Neural cell (in vitro differentiated cells): Measurements from ENCODE around the gene PCYT2. TPM values are rescaled to one million over a fixed set of nuclear protein-coding genes. Genes with fewer than 3 reads are reported as not detected.

ENCODE experiments used
- H2AFZ ChIP-seq: fragments of 200-600, 300-800 bp; sonication (generic), shearing (Covaris generic); 2 replicates; pipeline ENCODE4 v1.6.0; 2014; ENCODE audit warnings: low read depth, mild to moderate bottlenecking, antibody characterized with exemption, low read length, moderate library complexity
- H3F3A ChIP-seq: fragments of 200-600 bp; shearing (Covaris generic); 2 replicates; pipeline ENCODE4 v1.6.1; 2016; ENCODE audit warnings: mild to moderate bottlenecking, moderate library complexity, mixed read lengths, antibody characterized with exemption, low read length; ENCODE audit not compliant: insufficient read depth, poor library complexity, severe bottlenecking
- H3K27ac ChIP-seq: fragments of 200-600, 300-800 bp; sonication (generic), shearing (Covaris generic); 2 replicates; pipeline ENCODE4 v1.5.1; 2014; ENCODE audit warnings: mild to moderate bottlenecking, low read length, moderate library complexity
- H3K27me3 ChIP-seq: fragments of 300-800, 200-600 bp; sonication (generic), shearing (Covaris generic); 2 replicates; pipeline ENCODE4 v1.6.0; 2014; ENCODE audit warnings: mild to moderate bottlenecking, low read depth, low read length, moderate library complexity; ENCODE audit not compliant: insufficient read depth
- H3K36me3 ChIP-seq: fragments of 300-800, 200-600 bp; sonication (generic), shearing (Covaris generic); 2 replicates; pipeline ENCODE4 v1.5.1; 2014; ENCODE audit warnings: mild to moderate bottlenecking, antibody characterized with exemption, low read length, moderate library complexity; ENCODE audit not compliant: insufficient read depth
- H3K4me2 ChIP-seq: fragments of 300-800, 200-600 bp; sonication (generic), shearing (Covaris generic); 2 replicates; pipeline ENCODE4 v1.6.0; 2014; ENCODE audit warnings: mild to moderate bottlenecking, low read length
- H3K4me3 ChIP-seq: fragments of 300-800, 200-600 bp; sonication (generic), shearing (Covaris generic); 2 replicates; pipeline ENCODE4 v1.5.1; 2014; ENCODE audit warnings: mild to moderate bottlenecking, low read length, moderate library complexity
- H3K79me2 ChIP-seq: fragments of 200-600 bp; shearing (Covaris generic); replicated peaks from 2 replicates; pipeline ENCODE4 v1.6.0; 2014; ENCODE audit warnings: mild to moderate bottlenecking, low read length, moderate library complexity; ENCODE audit not compliant: insufficient read depth
- H3K9ac ChIP-seq: fragments of 300-800, 200-600 bp; sonication (generic), shearing (Covaris generic); 2 replicates; pipeline ENCODE4 v1.6.1; 2016; ENCODE audit warnings: mild to moderate bottlenecking, low read length, mixed read lengths
- H3K9me2 ChIP-seq: fragments of 200-600 bp; shearing (Covaris generic); 2 replicates; pipeline ENCODE4 v1.6.1; 2016; ENCODE audit warnings: mild to moderate bottlenecking, low read length, mixed read lengths; ENCODE audit not compliant: insufficient read depth
- H3K9me3 ChIP-seq: fragments of 200-600, 300-800 bp; sonication (generic), shearing (Covaris generic); 2 replicates; pipeline ENCODE4 v1.6.1; 2016; ENCODE audit warnings: mild to moderate bottlenecking, mixed run types, low read length, moderate library complexity, mixed read lengths
- H4K20me1 ChIP-seq: fragments of 200-600 bp; shearing (Covaris generic); 2 replicates; pipeline ENCODE4 v1.6.1; 2016; ENCODE audit warnings: mild to moderate bottlenecking, mixed run types; ENCODE audit not compliant: insufficient read depth
- CTCF ChIP-seq: fragments of 450-650 bp; IDR thresholded peaks from 2 replicates; pipeline ENCODE4 v1.5.1; 2014; ENCODE audit warnings: antibody characterized with exemption, mild to moderate bottlenecking, moderate library complexity; ENCODE audit not compliant: poor library complexity, severe bottlenecking
- EP300 ChIP-seq: fragments of 450-650 bp; conservative IDR thresholded peaks from 2 replicates; pipeline ENCODE4 v1.6.1; 2014; ENCODE audit warnings: antibody characterized with exemption, mild to moderate bottlenecking, moderate library complexity; ENCODE audit not compliant: poor library complexity, severe bottlenecking
- EZH2 ChIP-seq: fragments of 200-600, 300-800 bp; shearing (Covaris generic), sonication (generic); IDR thresholded peaks from 2 replicates; pipeline ENCODE4 v1.6.1; 2014; ENCODE audit warnings: antibody characterized with exemption, low read length, borderline replicate concordance, mild to moderate bottlenecking; ENCODE audit not compliant: insufficient read depth, poor library complexity, severe bottlenecking
- MXI1 ChIP-seq: fragments of 450-650 bp; conservative IDR thresholded peaks from 2 replicates; pipeline ENCODE4 v1.6.1; 2014; ENCODE audit warnings: antibody characterized with exemption, mild to moderate bottlenecking; ENCODE audit not compliant: poor library complexity, severe bottlenecking
- POLR2AphosphoS5 ChIP-seq: IDR thresholded peaks from 2 replicates; pipeline ENCODE4 v1.6.1; 2012
- RAD21 ChIP-seq: fragments of 450-650 bp; conservative IDR thresholded peaks from 2 replicates; pipeline ENCODE4 v1.6.1; 2014; ENCODE audit warnings: antibody characterized with exemption, mild to moderate bottlenecking, moderate library complexity
- REST ChIP-seq: IDR thresholded peaks from 2 replicates; pipeline ENCODE4 v1.6.1; 2012; ENCODE audit warnings: borderline replicate concordance
- SMC3 ChIP-seq: fragments of 450-650 bp; conservative IDR thresholded peaks from 2 replicates; pipeline ENCODE4 v1.6.1; 2014; ENCODE audit warnings: antibody characterized with exemption, mild to moderate bottlenecking, moderate library complexity; ENCODE audit not compliant: poor library complexity
- TAF1 ChIP-seq: IDR thresholded peaks from 2 replicates; pipeline ENCODE4 v1.6.1; 2012; ENCODE audit warnings: low read depth
- polyA plus RNA-seq: library from polyadenylated mRNA; depleted of rRNA; stranded (reverse); fragments of >200 nt; gene quantifications from 2 replicates; pipeline ENCODE4 v1.2.3, GENCODE V29; 2014

The PCYT2 gene
- polyA plus RNA-seq, 1 donor from 2014 or later = 35.3 TPM

DNA sequence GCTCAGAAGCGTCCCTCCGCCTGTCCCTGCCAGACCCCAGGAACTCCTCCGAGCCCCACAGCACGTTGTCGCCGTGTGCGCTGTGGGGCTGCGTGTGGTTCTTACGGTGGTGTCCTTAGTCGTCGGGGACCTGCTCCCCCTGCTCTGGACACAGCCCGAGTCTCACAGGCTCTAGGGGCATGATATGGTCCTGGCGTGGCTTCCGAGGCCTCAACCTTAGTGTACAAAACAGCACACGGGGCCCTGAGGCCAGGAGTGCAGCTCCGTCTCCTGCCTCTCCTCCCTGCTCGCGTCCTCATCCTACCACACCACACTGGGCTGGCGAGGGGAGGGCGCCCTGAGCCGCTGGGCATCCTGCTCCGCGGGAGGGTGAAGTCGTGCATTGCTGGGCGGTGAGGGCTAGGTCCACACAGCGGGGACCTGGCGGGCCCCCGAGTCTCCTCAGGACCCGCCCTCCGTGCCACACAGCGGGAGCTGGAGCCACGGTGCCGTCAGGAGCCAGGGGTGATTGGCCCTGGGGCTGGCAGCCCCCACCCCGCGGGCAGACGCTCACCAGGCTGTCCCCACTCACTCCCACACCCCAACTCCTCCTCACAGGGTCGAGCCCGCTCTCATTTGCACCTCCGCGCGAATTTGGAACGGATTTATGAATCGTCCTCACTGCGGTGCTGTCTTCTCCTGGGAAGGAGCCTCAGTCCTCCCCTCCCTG is 17.5 kb upstream of the PCYT2 start:
- H3K36me3 ChIP-seq = no peaks in the 10 kb centered on the region
- no peaks in the 10 kb centered on the region for H3K27me3 ChIP-seq
- peak overlapping the region; percentile 54 for H3K9ac ChIP-seq
- H3K9me2 ChIP-seq = no peaks in the 10 kb centered on the region
- no peak overlapping the region for H3K27ac ChIP-seq
- peaks cover 23% of the 10 kb centered on the region for H3K79me2 ChIP-seq
- no peaks in the 10 kb centered on the region for H3K9me3 ChIP-seq
- H3F3A ChIP-seq = no peaks in the 10 kb centered on the region
- peak overlapping the region; percentile 14 for H3K4me2 ChIP-seq
- H4K20me1 ChIP-seq = no peaks in the 10 kb centered on the region
- no peak for TF ChIP-seq MXI1
- TF ChIP-seq REST = no peak
- TF ChIP-seq EZH2 = no peak
- no peak for TF ChIP-seq POLR2AphosphoS5
- no peak for TF ChIP-seq SMC3
- TF ChIP-seq EP300 = no peak
- no peak for TF ChIP-seq CTCF
- TF ChIP-seq RAD21 = no peak
- TF ChIP-seq TAF1 = no peak
- H3K4me3 ChIP-seq = peak overlapping the region; percentile 66
- no peak overlapping the region for H2AFZ ChIP-seq

- Histone ChIP-seq H4K20me1 (no peaks in the 10 kb centered on the region), H3K36me3 (no peaks in the 10 kb centered on the region), H3K9ac (peak within 1 kb of the TSS; percentile 68), H3K9me2 (no peaks in the 10 kb centered on the region), H2AFZ (no peak within 1 kb of the TSS), H3K4me3 (peak within 1 kb of the TSS; percentile 72), H3K4me2 (peak within 1 kb of the TSS; percentile 73), H3K27ac (no peak within 1 kb of the TSS), H3K79me2 (peaks cover 23% of the 10 kb centered on the region), H3F3A (no peaks in the 10 kb centered on the region), H3K9me3 (no peaks in the 10 kb centered on the region), H3K27me3 (no peaks in the 10 kb centered on the region)
- TF ChIP-seq EP300 (no peak), TAF1 (no peak), REST (no peak), SMC3 (peak; percentile 73), POLR2AphosphoS5 (peak; percentile 83), RAD21 (peak; percentile 67), EZH2 (no peak), MXI1 (peak; percentile 91), CTCF (peak; percentile 94)
Observed at GRCh38 chr17:81927653-81928543, 16.7 kb upstream of the PCYT2 start, which contains the start of gene MAFG. Gene MAFG (minus strand): TSS chr17:81927735. CDS start chr17:81923185, 4,550 bp downstream.
